SK-N-SH (cell line): Measurements from ENCODE around the gene FXYD7. TPM values are rescaled to one million over a fixed set of nuclear protein-coding genes. Genes with fewer than 3 reads are reported as not detected.

Experiments used
- CTCF ChIA-PET: fragments of 300-600, 350-600 bp; formaldehyde crosslinking; extraction: SDS; loops from one replicate; lab custom pipeline; 2021; lab: Yijun Ruan, JAX
- POLR2A ChIA-PET: fragments of 350-600 bp; sonication (Branson Sonifier 250); formaldehyde crosslinking; extraction: SDS; loops from one replicate; lab custom pipeline; 2020; ENCODE audit warnings: antibody characterized with exemption, inconsistent platforms; lab: Yijun Ruan, JAX
- DNase-seq: peaks from one replicate; pipeline ENCODE4 v3.0.0; 2012
- H2AFZ ChIP-seq: fragments of 200-600 bp; sonication (generic); 2 replicates; pipeline ENCODE4 v1.8.1; 2016; ENCODE audit warnings: antibody characterized with exemption, mild to moderate bottlenecking, low read depth
- H3F3A ChIP-seq: fragments of 200-600 bp; sonication (generic); replicated peaks from 2 replicates; pipeline ENCODE3; 2016; ENCODE audit warnings: antibody characterized with exemption, mild to moderate bottlenecking; ENCODE audit not compliant: insufficient read depth
- H3K27ac ChIP-seq, 2 experiments: fragments of 200-500 bp in 1 of 2; fragments of 200-600 bp in 1 of 2; sonication (Bioruptor generic) in 1 of 2; sonication (generic), shearing (Covaris generic) in 1 of 2; 2 replicates each; pipeline versions ENCODE4 v1.5.1 to v1.6.1; 2014 to 2016; ENCODE audit warnings: low read depth in 2 of 2, inconsistent platforms in 1 of 2, low read length in 1 of 2, mild to moderate bottlenecking in 1 of 2, mixed read lengths in 1 of 2
- H3K27me3 ChIP-seq: fragments of 200-600 bp; sonication (generic), shearing (Covaris generic); 2 replicates; pipeline ENCODE4 v1.6.1; 2016; ENCODE audit warnings: mixed run types; ENCODE audit not compliant: insufficient read depth
- H3K36me3 ChIP-seq, 2 experiments: fragments of 200-500 bp in 1 of 2; fragments of 200-600 bp in 1 of 2; sonication (Bioruptor generic) in 1 of 2; sonication (generic) in 1 of 2; replicated peaks in 1 of 2; 2 replicates each; pipeline versions ENCODE3 to v1.5.1; 2014 to 2016; ENCODE audit warnings: low read length in 1 of 2, mild to moderate bottlenecking in 1 of 2; ENCODE audit not compliant: insufficient read depth in 2 of 2, control insufficient read depth in 1 of 2
- H3K4me1 ChIP-seq, 2 experiments: fragments of 200-500 bp in 1 of 2; fragments of 200-600 bp in 1 of 2; sonication (Bioruptor generic) in 1 of 2; sonication (generic), shearing (Covaris generic) in 1 of 2; 2 replicates each; pipeline versions ENCODE4 v1.5.1 to v1.6.1; 2014 to 2016; ENCODE audit warnings: low read depth in 1 of 2, low read length in 1 of 2, mixed run types in 1 of 2; ENCODE audit not compliant: insufficient read depth in 2 of 2, control insufficient read depth in 1 of 2
- H3K4me2 ChIP-seq: fragments of 200-600 bp; sonication (generic), shearing (Covaris generic); 2 replicates; pipeline ENCODE4 v1.6.1; 2017; ENCODE audit warnings: mixed run types
- H3K4me3 ChIP-seq, 2 experiments: fragments of 200-500 bp in 1 of 2; fragments of 200-600 bp in 1 of 2; sonication (Bioruptor generic) in 1 of 2; sonication (generic), shearing (Covaris generic) in 1 of 2; 2 replicates each; pipeline versions ENCODE4 v1.5.1 to v1.8.1; 2014 to 2016; ENCODE audit warnings: low read depth in 2 of 2, inconsistent platforms in 1 of 2, low read length in 1 of 2, mild to moderate bottlenecking in 1 of 2, mixed read lengths in 1 of 2, moderate library complexity in 1 of 2
- H3K79me2 ChIP-seq: fragments of 200-600 bp; sonication (generic); 2 replicates; pipeline ENCODE4 v1.8.1; 2017; ENCODE audit warnings: mild to moderate bottlenecking; ENCODE audit not compliant: insufficient read depth
- H3K9ac ChIP-seq: fragments of 200-600 bp; sonication (generic); 2 replicates; pipeline ENCODE4 v1.6.1; 2017; ENCODE audit warnings: mixed run types
- H3K9me2 ChIP-seq: fragments of 200-600 bp; sonication (generic); 2 replicates; pipeline ENCODE4 v1.6.1; 2017; ENCODE audit warnings: mixed run types
- H3K9me3 ChIP-seq: fragments of 200-600 bp; sonication (generic); 2 replicates; pipeline ENCODE4 v1.6.1; 2017; ENCODE audit warnings: mixed run types, mild to moderate bottlenecking, moderate library complexity
- H4K20me1 ChIP-seq: fragments of 200-600 bp; sonication (generic); 2 replicates; pipeline ENCODE4 v1.6.1; 2017; ENCODE audit warnings: mild to moderate bottlenecking, mixed run types; ENCODE audit not compliant: insufficient read depth
- ELF1 ChIP-seq: IDR thresholded peaks from 2 replicates; pipeline ENCODE4 v1.4.0; 2012
- FOSL2 ChIP-seq: IDR thresholded peaks from 2 replicates; pipeline ENCODE4 v1.4.0; 2012; ENCODE audit warnings: low read depth, mild to moderate bottlenecking, moderate library complexity, borderline replicate concordance
- FOXM1 ChIP-seq: IDR thresholded peaks from 2 replicates; pipeline ENCODE4 v1.4.0; 2012; ENCODE audit warnings: low read depth, mild to moderate bottlenecking
- GATA2 ChIP-seq: sonication (generic); formaldehyde crosslinking; IDR thresholded peaks from 2 replicates; pipeline ENCODE4 v1.5.0; 2020; ENCODE audit warnings: mild to moderate bottlenecking, missing genetic modification reagents
- NFIC ChIP-seq: IDR thresholded peaks from 2 replicates; pipeline ENCODE4 v1.4.0; 2012; ENCODE audit warnings: borderline replicate concordance
- POLR2AphosphoS5 ChIP-seq: IDR thresholded peaks from 2 replicates; pipeline ENCODE4 v1.6.1; 2012; ENCODE audit warnings: low read depth, low read length
- RAD21 ChIP-seq: IDR thresholded peaks from 2 replicates; pipeline ENCODE4 v1.6.1; 2012; ENCODE audit warnings: mild to moderate bottlenecking, low read length
- RXRA ChIP-seq: IDR thresholded peaks from 2 replicates; pipeline ENCODE4 v1.4.0; 2012; ENCODE audit warnings: low read depth, mild to moderate bottlenecking, borderline replicate concordance
- TCF12 ChIP-seq: IDR thresholded peaks from 2 replicates; pipeline ENCODE4 v1.4.0; 2012
- TEAD4 ChIP-seq: IDR thresholded peaks from 2 replicates; pipeline ENCODE4 v1.4.0; 2012; ENCODE audit warnings: mild to moderate bottlenecking, borderline replicate concordance; ENCODE audit not compliant: insufficient read depth
- YY1 ChIP-seq: IDR thresholded peaks from 2 replicates; pipeline ENCODE4 v1.4.0; 2012; ENCODE audit warnings: low read depth, mild to moderate bottlenecking
- WGBS: methylation state at CpG from one replicate; pipeline ENCODE4 v1.1.6; 2017; ENCODE audit warnings: low lambda C conversion rate; 5-methylcytosine and 5-hydroxymethylcytosine counted together
- polyA plus RNA-seq, 3 experiments: library from polyadenylated mRNA; depleted of rRNA; stranded (reverse); fragments of >200 nt; gene quantifications; 2 replicates each; pipeline ENCODE4 v1.2.3, GENCODE V29; 2012
- TF ChIP-seq, protein P1 (sequence below): IDR thresholded peaks from 2 replicates; pipeline ENCODE4 v1.4.0; 2012; ENCODE audit warnings: low read depth
- TF ChIP-seq, protein P2 (sequence below): fragments of 150-350 bp; IDR thresholded peaks from 2 replicates; pipeline ENCODE4 v1.6.1; 2016; ENCODE audit warnings: mild to moderate bottlenecking, low read depth, low read length
- TF ChIP-seq, protein P3 (sequence below): IDR thresholded peaks from 2 replicates; pipeline ENCODE4 v1.6.1; 2012; ENCODE audit warnings: mild to moderate bottlenecking, low read depth, low read length, moderate library complexity
- TF ChIP-seq, protein P4 (sequence below): IDR thresholded peaks from 2 replicates; pipeline ENCODE4 v1.4.0; 2012; ENCODE audit warnings: low read depth, borderline replicate concordance

Gene FXYD7
- polyA plus RNA-seq, 1 of the 3 experiments (the other 2 are of a cell fraction), result 0.44 TPM

DNA sequence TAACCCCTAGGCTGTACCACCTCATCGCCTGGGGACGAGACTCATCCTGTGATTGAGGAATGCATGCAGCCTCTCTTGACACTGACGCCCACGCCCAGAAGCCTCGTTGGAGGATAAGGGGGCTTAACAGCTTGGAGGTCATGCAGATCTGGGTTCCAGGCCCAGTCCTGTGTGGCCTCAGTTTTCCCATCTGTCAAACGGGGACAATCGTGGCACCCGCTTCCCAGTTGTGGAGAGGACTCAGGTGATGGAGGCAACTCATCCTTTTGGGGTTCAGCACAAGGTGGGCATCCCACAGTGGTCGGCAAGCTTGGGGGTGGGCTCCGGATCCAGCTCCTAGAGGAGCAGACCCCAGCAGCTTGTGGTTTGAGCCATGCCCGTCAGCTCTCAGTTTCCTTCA, 6.8 kb upstream of the FXYD7 start:
- WGBS, result 67% methylated on average over 5 of the region's 11 CpGs
- DNase-seq, result no peak
- no peaks in the 10 kb centered on the region for H3K36me3 ChIP-seq
- no peak overlapping the region for H3K4me2 ChIP-seq
- peaks cover 15% of the 10 kb centered on the region; the same call in 1 of the 2 replicates for H3K27me3 ChIP-seq
- no peaks in the 10 kb centered on the region for H4K20me1 ChIP-seq
- no peaks in the 10 kb centered on the region for H3K9me2 ChIP-seq
- no peaks in the 10 kb centered on the region for H3K79me2 ChIP-seq
- H3K27ac ChIP-seq, result no peak overlapping the region
- H3F3A ChIP-seq, result no peaks in the 10 kb centered on the region
- H3K4me3 ChIP-seq, result no peak overlapping the region
- no peak overlapping the region for H2AFZ ChIP-seq
- ChIA-PET POLR2A (no interaction called here), CTCF (interaction anchor here (0.5 to 5.4 kb wide), 28 partner anchors 9 to 498 kb away, joined by 3 to 66 read pairs (median 5); partner anchors contain the start of genes FXYD3 and USF2)
- no peak overlapping the region for H3K9ac ChIP-seq
- no peaks in the 10 kb centered on the region for H3K9me3 ChIP-seq
- TF ChIP-seq, protein P1, sequence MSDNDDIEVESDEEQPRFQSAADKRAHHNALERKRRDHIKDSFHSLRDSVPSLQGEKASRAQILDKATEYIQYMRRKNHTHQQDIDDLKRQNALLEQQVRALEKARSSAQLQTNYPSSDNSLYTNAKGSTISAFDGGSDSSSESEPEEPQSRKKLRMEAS, result no peak
- TF ChIP-seq FOSL2 (no peak), GATA2 (no peak), TCF12 (no peak), RXRA (no peak), ELF1 (no peak), YY1 (no peak), TEAD4 (no peak), FOXM1 (no peak), NFIC (no peak), POLR2AphosphoS5 (no peak), RAD21 (no peak)
- TF ChIP-seq, protein P2, sequence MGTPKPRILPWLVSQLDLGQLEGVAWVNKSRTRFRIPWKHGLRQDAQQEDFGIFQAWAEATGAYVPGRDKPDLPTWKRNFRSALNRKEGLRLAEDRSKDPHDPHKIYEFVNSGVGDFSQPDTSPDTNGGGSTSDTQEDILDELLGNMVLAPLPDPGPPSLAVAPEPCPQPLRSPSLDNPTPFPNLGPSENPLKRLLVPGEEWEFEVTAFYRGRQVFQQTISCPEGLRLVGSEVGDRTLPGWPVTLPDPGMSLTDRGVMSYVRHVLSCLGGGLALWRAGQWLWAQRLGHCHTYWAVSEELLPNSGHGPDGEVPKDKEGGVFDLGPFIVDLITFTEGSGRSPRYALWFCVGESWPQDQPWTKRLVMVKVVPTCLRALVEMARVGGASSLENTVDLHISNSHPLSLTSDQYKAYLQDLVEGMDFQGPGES, result no peak
- TF ChIP-seq, protein P3, sequence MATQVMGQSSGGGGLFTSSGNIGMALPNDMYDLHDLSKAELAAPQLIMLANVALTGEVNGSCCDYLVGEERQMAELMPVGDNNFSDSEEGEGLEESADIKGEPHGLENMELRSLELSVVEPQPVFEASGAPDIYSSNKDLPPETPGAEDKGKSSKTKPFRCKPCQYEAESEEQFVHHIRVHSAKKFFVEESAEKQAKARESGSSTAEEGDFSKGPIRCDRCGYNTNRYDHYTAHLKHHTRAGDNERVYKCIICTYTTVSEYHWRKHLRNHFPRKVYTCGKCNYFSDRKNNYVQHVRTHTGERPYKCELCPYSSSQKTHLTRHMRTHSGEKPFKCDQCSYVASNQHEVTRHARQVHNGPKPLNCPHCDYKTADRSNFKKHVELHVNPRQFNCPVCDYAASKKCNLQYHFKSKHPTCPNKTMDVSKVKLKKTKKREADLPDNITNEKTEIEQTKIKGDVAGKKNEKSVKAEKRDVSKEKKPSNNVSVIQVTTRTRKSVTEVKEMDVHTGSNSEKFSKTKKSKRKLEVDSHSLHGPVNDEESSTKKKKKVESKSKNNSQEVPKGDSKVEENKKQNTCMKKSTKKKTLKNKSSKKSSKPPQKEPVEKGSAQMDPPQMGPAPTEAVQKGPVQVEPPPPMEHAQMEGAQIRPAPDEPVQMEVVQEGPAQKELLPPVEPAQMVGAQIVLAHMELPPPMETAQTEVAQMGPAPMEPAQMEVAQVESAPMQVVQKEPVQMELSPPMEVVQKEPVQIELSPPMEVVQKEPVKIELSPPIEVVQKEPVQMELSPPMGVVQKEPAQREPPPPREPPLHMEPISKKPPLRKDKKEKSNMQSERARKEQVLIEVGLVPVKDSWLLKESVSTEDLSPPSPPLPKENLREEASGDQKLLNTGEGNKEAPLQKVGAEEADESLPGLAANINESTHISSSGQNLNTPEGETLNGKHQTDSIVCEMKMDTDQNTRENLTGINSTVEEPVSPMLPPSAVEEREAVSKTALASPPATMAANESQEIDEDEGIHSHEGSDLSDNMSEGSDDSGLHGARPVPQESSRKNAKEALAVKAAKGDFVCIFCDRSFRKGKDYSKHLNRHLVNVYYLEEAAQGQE, result no peak
- TF ChIP-seq, protein P4, sequence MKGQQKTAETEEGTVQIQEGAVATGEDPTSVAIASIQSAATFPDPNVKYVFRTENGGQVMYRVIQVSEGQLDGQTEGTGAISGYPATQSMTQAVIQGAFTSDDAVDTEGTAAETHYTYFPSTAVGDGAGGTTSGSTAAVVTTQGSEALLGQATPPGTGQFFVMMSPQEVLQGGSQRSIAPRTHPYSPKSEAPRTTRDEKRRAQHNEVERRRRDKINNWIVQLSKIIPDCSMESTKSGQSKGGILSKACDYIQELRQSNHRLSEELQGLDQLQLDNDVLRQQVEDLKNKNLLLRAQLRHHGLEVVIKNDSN, result no peak
- TF ChIP-seq, all 33 proteins: peak for 0
- H3K4me1 ChIP-seq, result peaks cover 0 to 12% of the 10 kb centered on the region in 2 experiments; a peak in 2 of 4 replicates
